ENCODE measurements around the gene LAMC1.

DNA sequence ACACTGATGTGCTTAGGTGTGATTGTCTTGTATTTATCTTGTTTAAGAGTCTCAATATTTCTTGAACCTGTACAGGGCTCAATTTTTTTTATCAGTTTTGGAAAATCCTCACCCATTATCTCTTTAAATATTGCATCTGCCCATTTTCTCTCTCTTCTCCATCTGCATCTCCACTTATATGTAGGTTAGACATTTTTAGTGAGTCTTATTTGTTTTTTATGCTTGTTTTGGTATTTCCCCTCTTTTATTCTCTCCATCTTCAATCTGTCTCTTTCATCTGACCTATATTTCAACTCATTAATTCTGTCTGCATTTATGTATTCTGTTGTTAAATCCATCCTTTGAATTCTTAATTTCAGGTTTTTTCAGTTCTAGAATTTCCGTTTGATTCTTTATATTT, 37.3 kb upstream of the LAMC1 start:
- TF ChIP-seq, protein P1, sequence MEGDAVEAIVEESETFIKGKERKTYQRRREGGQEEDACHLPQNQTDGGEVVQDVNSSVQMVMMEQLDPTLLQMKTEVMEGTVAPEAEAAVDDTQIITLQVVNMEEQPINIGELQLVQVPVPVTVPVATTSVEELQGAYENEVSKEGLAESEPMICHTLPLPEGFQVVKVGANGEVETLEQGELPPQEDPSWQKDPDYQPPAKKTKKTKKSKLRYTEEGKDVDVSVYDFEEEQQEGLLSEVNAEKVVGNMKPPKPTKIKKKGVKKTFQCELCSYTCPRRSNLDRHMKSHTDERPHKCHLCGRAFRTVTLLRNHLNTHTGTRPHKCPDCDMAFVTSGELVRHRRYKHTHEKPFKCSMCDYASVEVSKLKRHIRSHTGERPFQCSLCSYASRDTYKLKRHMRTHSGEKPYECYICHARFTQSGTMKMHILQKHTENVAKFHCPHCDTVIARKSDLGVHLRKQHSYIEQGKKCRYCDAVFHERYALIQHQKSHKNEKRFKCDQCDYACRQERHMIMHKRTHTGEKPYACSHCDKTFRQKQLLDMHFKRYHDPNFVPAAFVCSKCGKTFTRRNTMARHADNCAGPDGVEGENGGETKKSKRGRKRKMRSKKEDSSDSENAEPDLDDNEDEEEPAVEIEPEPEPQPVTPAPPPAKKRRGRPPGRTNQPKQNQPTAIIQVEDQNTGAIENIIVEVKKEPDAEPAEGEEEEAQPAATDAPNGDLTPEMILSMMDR (IDR thresholded peaks at IDR 0.05), result no peak
- no peak for TF ChIP-seq POLR2A (IDR thresholded peaks at IDR 0.05)

All from lower leg skin (tissue), 3 donors.